Gastroesophageal sphincter (tissue), 3 donors: ENCODE data around the gene CBR4.

Experiments used
- EP300 ChIP-seq: sonication (generic); formaldehyde crosslinking; IDR thresholded peaks from one replicate; pipeline ENCODE4 v1.6.1; 2017; ENCODE audit warnings: antibody characterized with exemption, mild to moderate bottlenecking
- POLR2A ChIP-seq, 2 donors: fragments of 450-650 bp; IDR thresholded peaks; one replicate each; pipeline ENCODE4 v1.6.1; 2017; ENCODE audit warnings: antibody characterized with exemption in 2 of 2, mild to moderate bottlenecking in 2 of 2, moderate library complexity in 1 of 2
- POLR2AphosphoS5 ChIP-seq: sonication (generic); formaldehyde crosslinking; IDR thresholded peaks from one replicate; pipeline ENCODE4 v1.6.1; 2017; ENCODE audit warnings: antibody characterized with exemption
- TF ChIP-seq, protein P1 (sequence below), 4 experiments: fragments of 200-600 bp in 2 of 4; fragments of 450-650 bp in 2 of 4; sonication (generic) in 1 of 4; IDR thresholded peaks; one replicate each; pipeline ENCODE4 v1.5.1; 2017 to 2019; ENCODE audit warnings: antibody characterized with exemption in 4 of 4, mild to moderate bottlenecking in 2 of 4, moderate library complexity in 2 of 4

DNA sequence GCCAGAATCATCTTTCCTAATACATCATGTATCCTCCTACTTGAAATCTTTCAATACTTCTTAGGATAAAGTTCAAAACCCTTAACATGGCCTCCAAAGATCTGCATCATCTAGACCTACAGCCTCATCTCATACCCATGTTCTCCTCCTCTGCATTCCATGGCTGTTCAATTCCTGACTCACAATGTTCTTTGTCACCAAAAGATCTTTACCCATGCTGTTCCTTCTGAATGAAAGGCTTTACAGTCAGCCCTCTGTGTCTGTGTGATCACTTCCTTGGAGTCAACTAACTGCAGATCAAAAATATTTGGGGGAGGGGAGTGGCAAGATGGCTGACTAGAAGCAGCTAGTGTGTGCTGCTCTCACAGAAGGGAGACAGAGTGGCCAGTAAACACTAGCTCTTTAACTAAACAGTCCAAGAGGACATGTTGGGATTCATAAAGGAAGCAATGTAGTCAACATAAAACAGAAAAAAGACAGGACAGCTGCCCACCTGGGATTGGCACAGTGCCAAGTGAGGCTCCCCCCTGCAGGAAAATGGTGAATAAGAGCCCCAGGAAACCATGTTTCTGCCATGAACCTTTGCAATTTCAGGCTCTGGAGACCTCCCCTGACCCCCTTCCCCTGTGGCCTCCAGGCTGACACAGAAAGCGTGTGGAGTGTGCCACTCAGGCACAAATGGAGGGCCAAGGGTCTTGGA lies 31.9 kb downstream of the CBR4 start:
- TF ChIP-seq POLR2A (IDR thresholded peaks at IDR 0.05): no peak
- no peak for TF ChIP-seq EP300
- TF ChIP-seq, protein P1, sequence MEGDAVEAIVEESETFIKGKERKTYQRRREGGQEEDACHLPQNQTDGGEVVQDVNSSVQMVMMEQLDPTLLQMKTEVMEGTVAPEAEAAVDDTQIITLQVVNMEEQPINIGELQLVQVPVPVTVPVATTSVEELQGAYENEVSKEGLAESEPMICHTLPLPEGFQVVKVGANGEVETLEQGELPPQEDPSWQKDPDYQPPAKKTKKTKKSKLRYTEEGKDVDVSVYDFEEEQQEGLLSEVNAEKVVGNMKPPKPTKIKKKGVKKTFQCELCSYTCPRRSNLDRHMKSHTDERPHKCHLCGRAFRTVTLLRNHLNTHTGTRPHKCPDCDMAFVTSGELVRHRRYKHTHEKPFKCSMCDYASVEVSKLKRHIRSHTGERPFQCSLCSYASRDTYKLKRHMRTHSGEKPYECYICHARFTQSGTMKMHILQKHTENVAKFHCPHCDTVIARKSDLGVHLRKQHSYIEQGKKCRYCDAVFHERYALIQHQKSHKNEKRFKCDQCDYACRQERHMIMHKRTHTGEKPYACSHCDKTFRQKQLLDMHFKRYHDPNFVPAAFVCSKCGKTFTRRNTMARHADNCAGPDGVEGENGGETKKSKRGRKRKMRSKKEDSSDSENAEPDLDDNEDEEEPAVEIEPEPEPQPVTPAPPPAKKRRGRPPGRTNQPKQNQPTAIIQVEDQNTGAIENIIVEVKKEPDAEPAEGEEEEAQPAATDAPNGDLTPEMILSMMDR (IDR thresholded peaks at IDR 0.05): no peak
- no peak for TF ChIP-seq POLR2AphosphoS5
